CD8-positive, alpha-beta memory T cell (primary cell): Measurements from ENCODE around the gene CDH26. TPM values are rescaled to one million over a fixed set of nuclear protein-coding genes. Genes with fewer than 3 reads are reported as not detected.
A peak's percentile ranks its signal among the peaks of the same experiment; 100 is the strongest.

Source experiments
- CTCF ChIA-PET: fragments of 350-600 bp; sonication (Branson Sonifier 250); formaldehyde crosslinking; loops from one replicate; lab custom pipeline; 2021; ENCODE audit warnings: antibody characterized with exemption; lab: Charles Lee
- POLR2A ChIA-PET: fragments of 350-600 bp; sonication (Branson Sonifier 250); formaldehyde crosslinking; loops from one replicate; lab custom pipeline; 2021; ENCODE audit warnings: antibody characterized with exemption; lab: Charles Lee
- DNase-seq, 5 donors: peaks; one replicate each; pipeline versions ENCODE4 v3.0.0 to v3.0.0-alpha.2; 2020 to 2022; ENCODE audit warnings: mixed read lengths in 1 of 5
- H3K27ac ChIP-seq: one replicate; pipeline ENCODE4 v1.7.0; 2013; ENCODE audit warnings: low read depth, mild to moderate bottlenecking, low read length, moderate library complexity
- H3K27me3 ChIP-seq: 2 replicates; pipeline ENCODE4 v1.7.0; 2013; ENCODE audit warnings: low read length, mild to moderate bottlenecking; ENCODE audit not compliant: insufficient read depth, poor library complexity, severe bottlenecking
- H3K36me3 ChIP-seq: 2 replicates; pipeline ENCODE4 v1.7.0; 2013; ENCODE audit warnings: mild to moderate bottlenecking, low read length, moderate library complexity; ENCODE audit not compliant: insufficient read depth
- H3K4me1 ChIP-seq: 2 replicates; pipeline ENCODE4 v1.7.0; 2013; ENCODE audit warnings: mild to moderate bottlenecking, low read length, moderate library complexity; ENCODE audit not compliant: insufficient read depth
- H3K4me3 ChIP-seq: 2 replicates; pipeline ENCODE4 v1.7.0; 2013; ENCODE audit warnings: mild to moderate bottlenecking, low read length
- H3K9me3 ChIP-seq: 2 replicates; pipeline ENCODE4 v1.7.0; 2013; ENCODE audit warnings: mild to moderate bottlenecking, low read length
- H3K27ac Mint-ChIP-seq, 8 donors: one replicate each; pipeline ENCODE4 v1.8.0; 2020 to 2021; ENCODE audit warnings: mixed read lengths in 8 of 8, mild to moderate bottlenecking in 6 of 8, inconsistent platforms in 3 of 8, moderate library complexity in 3 of 8
- H3K27me3 Mint-ChIP-seq, 2 donors: one replicate each; pipeline ENCODE4 v1.8.0; 2020 to 2021; ENCODE audit warnings: mixed read lengths in 2 of 2, mild to moderate bottlenecking in 1 of 2, moderate library complexity in 1 of 2
- H3K36me3 Mint-ChIP-seq, 3 donors: one replicate each; pipeline ENCODE4 v1.8.0; 2020 to 2021; ENCODE audit warnings: mixed read lengths in 3 of 3, inconsistent platforms in 1 of 3, mild to moderate bottlenecking in 1 of 3
- H3K4me1 Mint-ChIP-seq, 3 donors: one replicate each; pipeline ENCODE4 v1.8.0; 2020 to 2021; ENCODE audit warnings: mixed read lengths in 3 of 3, inconsistent platforms in 1 of 3, mild to moderate bottlenecking in 1 of 3
- H3K4me3 Mint-ChIP-seq, 7 donors: one replicate each; pipeline ENCODE4 v1.8.0; 2020 to 2021; ENCODE audit warnings: mixed read lengths in 7 of 7, mild to moderate bottlenecking in 6 of 7, moderate library complexity in 4 of 7, inconsistent platforms in 2 of 7
- H3K9me3 Mint-ChIP-seq, 5 donors: one replicate each; pipeline ENCODE4 v1.8.0; 2020 to 2022; ENCODE audit warnings: mixed read lengths in 5 of 5, mild to moderate bottlenecking in 3 of 5, moderate library complexity in 2 of 5, inconsistent platforms in 1 of 5
- polyA plus RNA-seq: library from polyadenylated mRNA; unstranded; fragments of 300-500 nt; fragmentation: Illumina TruSeq; gene quantifications from one replicate; pipeline ENCODE4 v1.2.3, GENCODE V29; 2021
- total RNA-seq, 2 experiments: library from RNA; stranded (reverse); gene quantifications; one replicate each; pipeline ENCODE4 v1.2.3, GENCODE V29; 2021

Gene CDH26
- total and polyA plus RNA-seq, 3 experiments from 2014 or later, result 0.63 to 0.91 TPM; not detected in 1

GRCh38 chr20:60057866-60058807 is 99.9 kb downstream of the CDH26 start:
- Histone ChIP-seq H3K27ac (peak overlapping the region; percentile 47), H3K4me1 (peaks cover 55% of the 10 kb centered on the region), H3K36me3 (no peaks in the 10 kb centered on the region), H3K9me3 (no peaks in the 10 kb centered on the region), H3K4me3 (peak overlapping the region; percentile 17), H3K27me3 (no peaks in the 10 kb centered on the region)
- POLR2A ChIA-PET, result no interaction called here
- Mint-ChIP-seq H3K4me3 (peak overlapping the region; percentile 43 to 92 (median 81)), H3K4me1 (peaks cover 52 to 59% (median 53%) of the 10 kb centered on the region in 3 donors), H3K27ac (peak overlapping the region; percentile 55 to 92 (median 87)), H3K9me3 (no peaks in the 10 kb centered on the region), H3K36me3 (no peaks in the 10 kb centered on the region), H3K27me3 (no peaks in the 10 kb centered on the region)
- DNase-seq, result peak; percentile 11 to 53 (median 19)
- CTCF ChIA-PET, result interaction anchor here (1.0 to 3.6 kb wide), 11 partner anchors 10 to 1838 kb away, joined by 3 to 23 read pairs (median 5); partner anchors contain the start of genes FAM217B and PPP1R3D

- H3K36me3 Mint-ChIP-seq, result no peaks in the 10 kb centered on the region
- H3K27ac Mint-ChIP-seq, result peak overlapping the region; percentile 27 to 92 (median 86)
- POLR2A ChIA-PET, result no interaction called here
- no peak overlapping the region for H3K4me3 ChIP-seq
- peak overlapping the region; percentile 47 for H3K27ac ChIP-seq
- no peaks in the 10 kb centered on the region for H3K36me3 ChIP-seq
- H3K27me3 Mint-ChIP-seq, result no peaks in the 10 kb centered on the region
- peak overlapping the region in 3 of 7 donors; percentile 4 to 86 (median 29) for H3K4me3 Mint-ChIP-seq
- CTCF ChIA-PET, result interaction anchor here (1.6 to 3.6 kb wide), 2 partner anchors 79 to 204 kb away, joined by 5 to 23 read pairs; no protein-coding TSS in a partner anchor
- H3K27me3 ChIP-seq, result no peaks in the 10 kb centered on the region
- no peaks in the 10 kb centered on the region for H3K9me3 Mint-ChIP-seq
- peaks cover 60% of the 10 kb centered on the region for H3K4me1 ChIP-seq
- DNase-seq, result no peak
- H3K4me1 Mint-ChIP-seq, result peaks cover 57 to 63% (median 60%) of the 10 kb centered on the region in 3 donors
- no peaks in the 10 kb centered on the region for H3K9me3 ChIP-seq
Measured at GRCh38 chr20:60058879-60059278, 100.7 kb downstream of the CDH26 start.

- Histone ChIP-seq H3K36me3 (no peaks in the 10 kb centered on the region), H3K4me3 (no peak overlapping the region), H3K4me1 (peaks cover 53% of the 10 kb centered on the region), H3K9me3 (no peaks in the 10 kb centered on the region), H3K27me3 (no peaks in the 10 kb centered on the region), H3K27ac (no peak overlapping the region)
- ChIA-PET POLR2A (no interaction called here), CTCF (no interaction called here)
- no peak overlapping the region for H3K4me3 Mint-ChIP-seq
- no peaks in the 10 kb centered on the region for H3K36me3 Mint-ChIP-seq
- peak overlapping the region in 2 of 8 donors; percentile 19 for H3K27ac Mint-ChIP-seq
- no peak for DNase-seq
- H3K4me1 Mint-ChIP-seq, result peaks cover 55 to 63% (median 58%) of the 10 kb centered on the region in 3 donors
- H3K27me3 Mint-ChIP-seq, result no peaks in the 10 kb centered on the region
- no peaks in the 10 kb centered on the region for H3K9me3 Mint-ChIP-seq
Measured at GRCh38 chr20:60060006-60060557, 101.9 kb downstream of the CDH26 start.

- H3K4me3 ChIP-seq, result no peak overlapping the region
- Mint-ChIP-seq H3K4me3 (no peak overlapping the region), H3K27me3 (no peaks in the 10 kb centered on the region), H3K36me3 (no peaks in the 10 kb centered on the region), H3K27ac (no peak overlapping the region), H3K4me1 (peaks cover 50 to 58% (median 53%) of the 10 kb centered on the region in 3 donors), H3K9me3 (no peaks in the 10 kb centered on the region)
- H3K4me1 ChIP-seq, result peaks cover 48% of the 10 kb centered on the region
- ChIA-PET POLR2A (no interaction called here), CTCF (no interaction called here)
- no peak overlapping the region for H3K27ac ChIP-seq
- no peaks in the 10 kb centered on the region for H3K36me3 ChIP-seq
- no peaks in the 10 kb centered on the region for H3K27me3 ChIP-seq
- no peaks in the 10 kb centered on the region for H3K9me3 ChIP-seq
- DNase-seq, result no peak
Measured at GRCh38 chr20:60060593-60060992, 102.4 kb downstream of the CDH26 start.

GRCh38 chr20:60062431-60063047 is 104.3 kb downstream of the CDH26 start:
- DNase-seq, result no peak
- Mint-ChIP-seq H3K27me3 (no peaks in the 10 kb centered on the region), H3K4me1 (peaks cover 31 to 40% (median 34%) of the 10 kb centered on the region in 3 donors), H3K9me3 (no peaks in the 10 kb centered on the region), H3K4me3 (no peak overlapping the region), H3K27ac (peak overlapping the region in 1 of 8 donors; percentile 68), H3K36me3 (no peaks in the 10 kb centered on the region)
- H3K9me3 ChIP-seq, result no peaks in the 10 kb centered on the region
- no peak overlapping the region for H3K4me3 ChIP-seq
- POLR2A ChIA-PET, result no interaction called here
- no peaks in the 10 kb centered on the region for H3K27me3 ChIP-seq
- CTCF ChIA-PET, result no interaction called here
- no peaks in the 10 kb centered on the region for H3K36me3 ChIP-seq
- peaks cover 29% of the 10 kb centered on the region for H3K4me1 ChIP-seq
- no peak overlapping the region for H3K27ac ChIP-seq

- no peaks in the 10 kb centered on the region for H3K9me3 Mint-ChIP-seq
Measured at GRCh38 chr20:60063048-60063451, 104.8 kb downstream of the CDH26 start.

GRCh38 chr20:60063739-60064380 is 105.6 kb downstream of the CDH26 start:
- H3K27me3 Mint-ChIP-seq, result no peaks in the 10 kb centered on the region
- H3K27ac ChIP-seq, result no peak overlapping the region
- H3K4me1 ChIP-seq, result peaks cover 16% of the 10 kb centered on the region
- no peaks in the 10 kb centered on the region for H3K36me3 ChIP-seq
- ChIA-PET POLR2A (no interaction called here), CTCF (no interaction called here)
- no peak overlapping the region for H3K4me3 ChIP-seq
- peak overlapping the region in 4 of 8 donors; percentile 42 to 84 (median 63) for H3K27ac Mint-ChIP-seq
- H3K9me3 Mint-ChIP-seq, result no peaks in the 10 kb centered on the region
- peaks cover 20 to 28% (median 22%) of the 10 kb centered on the region in 3 donors for H3K4me1 Mint-ChIP-seq
- H3K36me3 Mint-ChIP-seq, result no peaks in the 10 kb centered on the region
- no peak overlapping the region for H3K4me3 Mint-ChIP-seq
- H3K9me3 ChIP-seq, result no peaks in the 10 kb centered on the region
- H3K27me3 ChIP-seq, result no peaks in the 10 kb centered on the region
- DNase-seq, result no peak

More at GRCh38 chr20:60063048-60063451, 104.8 kb downstream of the CDH26 start:
- peak overlapping the region in 1 of 8 donors; percentile 42 for H3K27ac Mint-ChIP-seq
- ChIA-PET POLR2A (no interaction called here), CTCF (no interaction called here)
- Histone ChIP-seq H3K36me3 (no peaks in the 10 kb centered on the region), H3K27me3 (no peaks in the 10 kb centered on the region), H3K4me3 (no peak overlapping the region), H3K9me3 (no peaks in the 10 kb centered on the region), H3K4me1 (peaks cover 24% of the 10 kb centered on the region), H3K27ac (no peak overlapping the region)
- peaks cover 25 to 35% (median 29%) of the 10 kb centered on the region in 3 donors for H3K4me1 Mint-ChIP-seq
- no peak for DNase-seq
- no peaks in the 10 kb centered on the region for H3K36me3 Mint-ChIP-seq
- no peaks in the 10 kb centered on the region for H3K27me3 Mint-ChIP-seq
- no peak overlapping the region for H3K4me3 Mint-ChIP-seq
